ENCODE data around the gene RPL31. TPM values are rescaled to one million over a fixed set of nuclear protein-coding genes. Genes with fewer than 3 reads are reported as not detected.
A peak's percentile ranks its signal among the peaks of the same experiment; 100 is the strongest.

The RPL31 gene
- total RNA-seq, 1 donor from 2014 or later, result 479 TPM

- peak in 2 of 3 experiments; percentile 25 to 55 for TF ChIP-seq CTCF (IDR thresholded peaks at IDR 0.05)
- Histone ChIP-seq H3K27me3 (no peaks in the 10 kb centered on the region), H3K4me3 (no peak overlapping the region), H3K36me3 (peaks cover 18 to 73% of the 10 kb centered on the region in 2 donors), H3K27ac (no peak overlapping the region), H3K9me3 (no peaks in the 10 kb centered on the region), H3K4me1 (no peaks in the 10 kb centered on the region)
- intact Hi-C loops (cut with DNase I), result loop anchor here (1.0 to 2.0 kb wide), 2 partner anchors 115 to 168 kb away; partner anchors contain the start of gene TBC1D8
- no peak for DNase-seq (ENCODE audit: low spot score in 2 of 2)
Measured at GRCh38 chr2:101036562-101036961, 34.5 kb downstream of the RPL31 start.

DNA sequence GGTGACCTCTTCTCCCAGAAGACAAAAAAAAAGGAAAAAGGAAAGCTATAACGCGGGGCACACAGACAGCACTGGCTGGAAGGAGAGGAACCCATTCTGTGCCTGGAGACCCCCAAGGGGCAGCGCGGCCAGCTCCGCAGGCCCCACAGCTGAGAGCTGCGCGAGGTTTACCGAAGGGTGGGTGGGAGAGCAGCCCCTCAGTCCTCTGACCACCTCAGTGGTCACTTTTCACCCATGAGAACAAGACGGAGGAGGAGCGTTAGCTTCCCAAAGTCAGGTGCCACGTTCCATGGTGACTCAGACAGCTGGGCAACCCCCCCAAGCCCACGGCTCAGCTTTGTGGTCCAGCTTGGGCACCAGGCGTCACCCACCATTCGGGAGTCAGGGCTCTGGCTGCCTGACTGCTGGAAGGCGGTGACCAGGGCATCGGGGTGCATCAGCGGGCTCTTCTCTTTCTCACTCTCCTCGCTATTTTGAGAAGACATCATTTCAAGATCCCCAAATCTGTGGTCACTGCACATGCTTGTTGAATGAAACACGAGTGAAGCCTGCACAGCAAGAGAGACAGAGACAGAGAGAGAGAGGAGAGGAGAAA, 35.2 kb downstream of the RPL31 start:
- Histone ChIP-seq H3K36me3 (peaks cover 18 to 66% of the 10 kb centered on the region in 2 donors), H3K4me1 (no peaks in the 10 kb centered on the region), H3K27me3 (no peaks in the 10 kb centered on the region), H3K9me3 (no peaks in the 10 kb centered on the region), H3K4me3 (no peak overlapping the region), H3K27ac (no peak overlapping the region)
- no peak for TF ChIP-seq CTCF (IDR thresholded peaks at IDR 0.05)
- no peak for DNase-seq (ENCODE audit: low spot score in 2 of 2)
- intact Hi-C loops (cut with DNase I), result loop anchor here (2.0 kb wide), 1 partner anchor 168 kb away; no protein-coding TSS in a partner anchor

- H3K27ac ChIP-seq, result no peak overlapping the region
- intact Hi-C loops (cut with DNase I), result no loop called here
- H3K36me3 ChIP-seq, result peaks cover 18 to 52% of the 10 kb centered on the region in 2 donors
- no peak for DNase-seq (ENCODE audit: low spot score in 2 of 2)
- no peaks in the 10 kb centered on the region for H3K4me1 ChIP-seq
- H3K27me3 ChIP-seq, result no peaks in the 10 kb centered on the region
- peak; percentile 17 to 38 (median 18) for TF ChIP-seq CTCF (IDR thresholded peaks at IDR 0.05)
- H3K9me3 ChIP-seq, result no peaks in the 10 kb centered on the region
- H3K4me3 ChIP-seq, result no peak overlapping the region
Measured at GRCh38 chr2:101038455-101039255, 36.6 kb downstream of the RPL31 start.

DNA sequence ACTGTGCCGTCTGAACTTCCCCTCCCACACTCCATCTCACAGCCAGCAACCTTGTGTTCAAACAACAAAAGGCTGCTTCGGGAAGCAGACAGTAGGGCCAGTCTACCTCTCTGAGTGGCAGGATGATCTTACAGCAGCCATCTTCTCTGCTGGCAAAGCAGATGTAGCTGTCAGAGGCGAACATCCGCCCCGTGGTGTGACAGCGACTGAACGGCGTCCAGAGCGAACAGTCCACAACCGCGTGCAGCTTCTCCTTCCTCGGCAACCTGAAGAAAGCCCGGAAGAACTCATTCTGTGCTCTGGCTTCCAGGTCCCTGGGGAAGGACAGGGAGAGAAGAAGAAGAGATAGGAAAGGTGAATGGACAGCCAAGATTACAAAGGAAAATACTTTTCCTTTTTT, 38.0 kb downstream of the RPL31 start:
- Histone ChIP-seq H3K4me1 (no peaks in the 10 kb centered on the region), H3K9me3 (no peaks in the 10 kb centered on the region), H3K36me3 (peaks cover 14 to 38% of the 10 kb centered on the region in 2 donors), H3K27me3 (no peaks in the 10 kb centered on the region), H3K27ac (no peak overlapping the region), H3K4me3 (no peak overlapping the region)
- intact Hi-C loops (cut with DNase I), result no loop called here
- no peak for TF ChIP-seq CTCF (IDR thresholded peaks at IDR 0.05)
- DNase-seq (ENCODE audit: low spot score in 2 of 2), result no peak

GRCh38 chr2:101040761-101041160, 38.7 kb downstream of the RPL31 start:
- H3K27ac ChIP-seq, result no peak overlapping the region
- H3K27me3 ChIP-seq, result no peaks in the 10 kb centered on the region
- no peak for TF ChIP-seq CTCF (IDR thresholded peaks at IDR 0.05)
- DNase-seq (ENCODE audit: low spot score in 2 of 2), result no peak
- H3K4me1 ChIP-seq, result no peaks in the 10 kb centered on the region
- H3K9me3 ChIP-seq, result no peaks in the 10 kb centered on the region
- H3K4me3 ChIP-seq, result no peak overlapping the region
- peaks cover 7 to 31% of the 10 kb centered on the region in 2 donors for H3K36me3 ChIP-seq
- intact Hi-C loops (cut with DNase I), result no loop called here
